HUES48 (cell line): Measurements from ENCODE around the gene NGFR.

Experiments
- H3K27ac ChIP-seq: one replicate; pipeline ENCODE4 v1.7.0; 2013; ENCODE audit warnings: low read depth, low read length, inconsistent platforms
- H3K27me3 ChIP-seq: 2 replicates; pipeline ENCODE4 v1.6.1; 2013; ENCODE audit warnings: mild to moderate bottlenecking, low read length; ENCODE audit not compliant: control insufficient read depth, insufficient read depth
- H3K36me3 ChIP-seq: 2 replicates; pipeline ENCODE4 v1.6.1; 2013; ENCODE audit warnings: low read length; ENCODE audit not compliant: control insufficient read depth, insufficient read depth
- H3K4me1 ChIP-seq: 2 replicates; pipeline ENCODE4 v1.6.1; 2013; ENCODE audit warnings: mild to moderate bottlenecking, low read length; ENCODE audit not compliant: control insufficient read depth, insufficient read depth
- H3K4me3 ChIP-seq: 2 replicates; pipeline ENCODE4 v1.5.1; 2013; ENCODE audit warnings: mild to moderate bottlenecking, low read depth, low read length
- H3K9ac ChIP-seq: 2 replicates; pipeline ENCODE4 v1.6.1; 2013; ENCODE audit warnings: mild to moderate bottlenecking, low read depth, low read length, moderate library complexity
- H3K9me3 ChIP-seq: 2 replicates; pipeline ENCODE4 v1.6.1; 2013; ENCODE audit warnings: low read length; ENCODE audit not compliant: control insufficient read depth, insufficient read depth

NGFR gene

DNA sequence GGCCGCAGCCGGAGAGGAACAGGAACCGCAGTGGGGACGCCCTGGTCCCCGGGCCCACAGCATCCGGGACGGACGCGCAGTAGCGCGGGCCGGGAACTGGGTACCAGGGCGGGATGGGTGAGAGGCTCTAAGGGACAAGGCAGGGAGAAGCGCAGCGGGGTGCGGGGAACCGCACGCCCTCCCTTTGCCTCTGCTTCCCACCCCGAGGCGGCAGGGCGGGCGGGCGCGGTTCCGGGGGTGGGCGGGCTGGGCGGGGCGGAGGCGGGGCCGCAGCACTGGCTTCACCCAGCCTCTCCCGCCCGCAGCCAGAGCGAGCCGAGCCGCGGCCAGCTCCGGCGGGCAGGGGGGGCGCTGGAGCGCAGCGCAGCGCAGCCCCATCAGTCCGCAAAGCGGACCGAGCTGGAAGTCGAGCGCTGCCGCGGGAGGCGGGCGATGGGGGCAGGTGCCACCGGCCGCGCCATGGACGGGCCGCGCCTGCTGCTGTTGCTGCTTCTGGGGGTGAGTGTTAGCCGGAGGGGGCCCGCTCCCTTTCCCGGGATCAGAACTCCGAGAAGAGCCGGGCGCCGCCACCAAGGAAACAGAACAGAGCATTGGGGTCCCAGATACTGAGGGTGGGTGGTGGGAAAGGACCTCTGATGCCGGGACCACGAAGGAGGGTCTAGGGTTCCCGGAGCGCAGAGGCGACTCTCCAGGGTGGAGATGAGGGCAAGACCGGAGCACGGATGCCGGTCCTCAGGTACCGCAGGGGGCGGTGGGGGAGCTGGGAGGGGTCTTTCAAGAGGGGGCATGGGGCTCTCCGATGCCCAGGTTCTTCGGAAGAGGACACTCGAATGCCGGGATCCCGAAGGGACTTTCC, at the start of gene NGFR:
NGFR (plus strand) TSS at position 308 of the 856 bp plus-strand sequence; CDS start at position 433, 125 bp downstream.
- Histone ChIP-seq H3K9ac (no peak within 1 kb of the TSS), H3K4me1 (peaks cover 17% of the 10 kb centered on the region), H3K4me3 (peak within 1 kb of the TSS; percentile 66), H3K27ac (no peak within 1 kb of the TSS), H3K9me3 (no peaks in the 10 kb centered on the region), H3K27me3 (peaks cover 56% of the 10 kb centered on the region), H3K36me3 (no peaks in the 10 kb centered on the region)

DNA sequence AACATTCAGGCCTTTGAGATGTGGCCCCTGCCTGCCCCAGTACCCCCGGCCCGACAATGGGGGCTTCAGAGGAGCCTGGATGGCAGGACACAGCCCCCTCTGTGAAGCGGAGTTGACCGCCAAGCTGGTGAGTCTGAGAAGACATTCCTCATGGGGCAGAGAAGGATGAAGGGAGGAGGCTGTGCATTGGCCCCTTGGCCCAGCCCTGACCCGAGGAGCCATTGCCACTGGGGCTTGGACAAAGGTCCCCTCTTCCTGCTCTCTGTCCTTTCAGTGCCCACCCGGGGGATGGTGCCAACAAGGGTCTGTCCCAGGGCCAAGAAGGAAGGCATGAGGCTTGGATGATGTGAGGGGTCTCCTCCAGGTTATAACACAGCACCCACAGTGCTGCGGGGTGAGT, 49.5 kb upstream of the NGFR start:
- no peak overlapping the region for H3K27ac ChIP-seq
- no peaks in the 10 kb centered on the region for H3K27me3 ChIP-seq
- H3K4me1 ChIP-seq, result no peaks in the 10 kb centered on the region
- no peak overlapping the region for H3K9ac ChIP-seq
- no peaks in the 10 kb centered on the region for H3K9me3 ChIP-seq
- no peak overlapping the region for H3K4me3 ChIP-seq
- H3K36me3 ChIP-seq, result no peaks in the 10 kb centered on the region

GRCh38 chr17:49447628-49448302, 47.3 kb upstream of the NGFR start:
- no peak overlapping the region for H3K9ac ChIP-seq
- H3K9me3 ChIP-seq, result no peaks in the 10 kb centered on the region
- no peaks in the 10 kb centered on the region for H3K36me3 ChIP-seq
- H3K27me3 ChIP-seq, result no peaks in the 10 kb centered on the region
- no peak overlapping the region for H3K27ac ChIP-seq
- H3K4me3 ChIP-seq, result no peak overlapping the region
- H3K4me1 ChIP-seq, result no peaks in the 10 kb centered on the region

GRCh38 chr17:49450181-49450580, 44.9 kb upstream of the NGFR start:
- H3K4me1 ChIP-seq, result no peaks in the 10 kb centered on the region
- H3K9me3 ChIP-seq, result no peaks in the 10 kb centered on the region
- H3K9ac ChIP-seq, result no peak overlapping the region
- no peaks in the 10 kb centered on the region for H3K36me3 ChIP-seq
- no peak overlapping the region for H3K4me3 ChIP-seq
- no peaks in the 10 kb centered on the region for H3K27me3 ChIP-seq
- H3K27ac ChIP-seq, result no peak overlapping the region

DNA sequence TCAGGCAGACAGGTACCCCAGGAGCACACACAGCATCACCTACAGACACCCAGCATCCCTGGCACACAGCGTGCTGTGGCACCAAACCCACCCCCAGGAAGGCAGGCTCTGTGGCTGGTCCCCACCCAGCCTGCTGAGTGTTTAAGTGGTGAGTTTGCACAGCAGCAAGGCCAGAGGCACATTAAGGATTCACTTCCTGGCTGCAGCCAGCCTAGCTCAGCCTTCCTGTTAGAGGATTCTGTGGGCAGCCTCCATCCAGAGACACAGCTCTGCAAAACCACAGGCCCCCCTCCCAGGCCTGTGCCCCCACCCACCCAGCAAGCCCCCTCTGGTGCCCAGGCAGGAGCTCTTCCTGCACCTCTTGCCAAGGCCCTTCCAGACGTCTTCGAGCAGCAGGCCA, 44.4 kb upstream of the NGFR start:
- Histone ChIP-seq H3K36me3 (no peaks in the 10 kb centered on the region), H3K27me3 (no peaks in the 10 kb centered on the region), H3K9me3 (no peaks in the 10 kb centered on the region), H3K27ac (no peak overlapping the region), H3K4me3 (no peak overlapping the region), H3K4me1 (no peaks in the 10 kb centered on the region), H3K9ac (no peak overlapping the region)

DNA sequence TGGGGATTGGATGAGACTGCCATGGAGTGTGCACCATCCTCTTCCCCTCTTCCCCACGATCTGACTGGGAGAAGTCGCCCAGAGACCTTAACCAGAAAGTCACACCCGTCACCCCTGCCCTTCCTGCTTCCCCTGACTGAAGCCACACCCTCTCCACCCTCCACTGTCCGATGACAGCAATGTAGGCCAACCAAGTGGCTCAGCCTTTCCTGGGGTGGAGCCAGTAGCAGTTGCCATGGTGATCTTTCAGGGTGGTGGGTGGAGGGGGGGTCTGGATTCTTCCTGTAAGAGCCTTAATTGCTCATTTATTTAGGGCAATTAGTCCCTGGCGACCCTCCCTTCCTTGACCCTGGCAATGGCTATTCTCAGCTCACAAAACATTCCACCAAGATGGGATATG, 42.9 kb upstream of the NGFR start:
- H3K4me1 ChIP-seq, result 0 out of 2 replicates have a peak, but pooled peaks cover 6% of the 10 kb centered on the region
- no peaks in the 10 kb centered on the region for H3K9me3 ChIP-seq
- H3K27me3 ChIP-seq, result 0 out of 2 replicates have a peak, but pooled peaks cover 2% of the 10 kb centered on the region
- no peak overlapping the region for H3K27ac ChIP-seq
- H3K36me3 ChIP-seq, result no peaks in the 10 kb centered on the region
- H3K4me3 ChIP-seq, result no peak overlapping the region
- no peak overlapping the region for H3K9ac ChIP-seq

GRCh38 chr17:49452661-49453060, 42.4 kb upstream of the NGFR start:
- Histone ChIP-seq H3K9ac (no peak overlapping the region), H3K4me1 (0 out of 2 replicates have a peak, but pooled peaks cover 6% of the 10 kb centered on the region), H3K4me3 (no peak overlapping the region), H3K36me3 (no peaks in the 10 kb centered on the region), H3K27me3 (peaks cover 2% of the 10 kb centered on the region; the same call in 1 of the 2 replicates), H3K27ac (no peak overlapping the region), H3K9me3 (no peaks in the 10 kb centered on the region)

- Histone ChIP-seq H3K4me3 (no peak overlapping the region), H3K4me1 (0 out of 2 replicates have a peak, but pooled peaks cover 6% of the 10 kb centered on the region), H3K36me3 (no peaks in the 10 kb centered on the region), H3K9ac (no peak overlapping the region), H3K9me3 (no peaks in the 10 kb centered on the region), H3K27ac (no peak overlapping the region), H3K27me3 (peaks cover 2% of the 10 kb centered on the region; the same call in 1 of the 2 replicates)
Observed at GRCh38 chr17:49454050-49454449, 41.0 kb upstream of the NGFR start.

DNA sequence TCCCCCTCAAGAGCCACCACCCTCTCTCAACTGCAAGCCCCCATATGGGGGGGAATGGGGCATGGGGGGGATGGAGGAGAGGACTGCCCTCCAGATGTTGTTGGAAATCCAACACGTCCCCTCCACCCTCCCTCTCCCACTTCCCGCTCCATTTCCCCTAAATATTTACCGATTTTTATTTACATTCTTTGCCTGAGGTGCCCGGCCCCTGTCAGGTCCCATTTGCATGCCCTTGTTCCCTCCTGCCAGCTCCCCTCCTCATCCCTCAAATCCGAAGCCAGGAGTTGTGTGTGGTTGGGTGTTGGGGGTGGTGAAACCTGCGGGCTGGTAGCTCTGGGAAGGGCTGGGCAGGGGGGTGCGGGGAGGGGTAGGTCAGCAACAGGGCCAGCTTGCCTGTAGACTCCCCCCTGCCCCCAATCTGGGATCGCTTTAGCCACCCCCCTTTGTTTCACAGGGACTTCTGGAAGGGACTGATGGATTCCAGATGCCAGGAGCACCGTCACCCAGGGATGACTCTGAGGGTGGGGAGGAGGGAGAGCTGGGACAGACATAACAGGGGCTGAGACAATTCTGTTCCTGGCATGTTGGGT, 39.7 kb upstream of the NGFR start:
- no peak overlapping the region for H3K27ac ChIP-seq
- H3K4me1 ChIP-seq, result peaks cover 16% of the 10 kb centered on the region; the same call in 1 of the 2 replicates
- no peaks in the 10 kb centered on the region for H3K36me3 ChIP-seq
- H3K9ac ChIP-seq, result no peak overlapping the region
- H3K27me3 ChIP-seq, result peaks cover 2% of the 10 kb centered on the region; the same call in 1 of the 2 replicates
- no peak overlapping the region for H3K4me3 ChIP-seq
- no peaks in the 10 kb centered on the region for H3K9me3 ChIP-seq

DNA sequence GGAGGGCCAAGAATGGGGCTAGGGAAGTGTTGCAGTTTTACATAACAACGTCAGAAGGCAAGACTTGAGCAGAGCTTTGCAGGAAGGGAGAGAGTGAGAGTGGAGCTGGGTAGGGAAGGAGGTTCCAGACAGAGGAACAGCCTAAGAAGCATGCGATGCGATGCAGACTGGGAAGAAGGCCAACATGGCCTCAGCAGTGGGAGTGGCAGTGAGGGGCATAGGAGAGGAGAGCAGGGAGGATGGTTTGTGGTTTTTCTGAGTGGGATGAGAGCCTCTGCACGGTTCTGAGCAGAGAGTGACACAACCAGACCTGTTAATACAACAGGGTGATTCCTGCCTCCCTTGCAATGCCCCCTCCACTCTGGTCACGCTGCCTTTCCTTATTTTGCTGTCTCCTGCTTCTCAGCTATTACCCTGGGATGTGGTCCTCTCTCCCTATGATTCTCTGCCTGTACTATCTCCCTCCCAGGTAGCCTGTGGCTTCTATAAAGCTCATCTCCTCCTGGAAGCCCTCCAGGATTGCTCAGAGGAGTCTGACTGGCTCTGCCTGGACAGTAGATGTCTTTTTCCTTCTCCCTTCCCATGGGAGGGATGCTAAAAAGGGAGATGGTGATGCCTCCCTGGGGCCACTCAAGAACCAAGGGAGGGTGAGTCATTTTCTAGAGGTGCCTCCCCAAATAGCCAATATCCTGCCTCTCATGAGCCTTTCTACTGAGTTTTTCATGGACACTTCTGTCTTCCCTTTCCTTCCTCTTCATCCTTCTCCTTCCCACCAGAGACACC, 38.7 kb upstream of the NGFR start:
- H3K27ac ChIP-seq, result no peak overlapping the region
- H3K36me3 ChIP-seq, result no peaks in the 10 kb centered on the region
- H3K4me3 ChIP-seq, result no peak overlapping the region
- H3K9ac ChIP-seq, result no peak overlapping the region
- no peaks in the 10 kb centered on the region for H3K9me3 ChIP-seq
- H3K27me3 ChIP-seq, result peaks cover 2% of the 10 kb centered on the region; the same call in 1 of the 2 replicates
- H3K4me1 ChIP-seq, result peaks cover 16% of the 10 kb centered on the region; the same call in 1 of the 2 replicates
